Osteoblast (primary cell): ENCODE results near the gene SUN1. TPM values are rescaled to one million over a fixed set of nuclear protein-coding genes. Genes with fewer than 3 reads are reported as not detected.

Experiments used
- DNase-seq: peaks from one replicate; pipeline ENCODE4 v3.0.0; 2011; ENCODE audit warnings: low spot score, mixed read lengths; ENCODE audit not compliant: insufficient read length; ENCODE audit errors: missing footprints
- H2AFZ ChIP-seq: 2 replicates; pipeline ENCODE4 v1.6.0; 2011; ENCODE audit warnings: mild to moderate bottlenecking, low read length
- H3K27ac ChIP-seq: 2 replicates; pipeline ENCODE4 v1.5.1; 2011; ENCODE audit warnings: mild to moderate bottlenecking, low read depth, low read length, moderate library complexity
- H3K27me3 ChIP-seq: 2 replicates; pipeline ENCODE4 v1.6.0; 2012; ENCODE audit warnings: mild to moderate bottlenecking, control low read depth, inconsistent platforms, low read length, moderate library complexity; ENCODE audit not compliant: insufficient read depth
- H3K36me3 ChIP-seq: 2 replicates; pipeline ENCODE4 v1.5.1; 2011; ENCODE audit warnings: mild to moderate bottlenecking, low read length, control low read depth, moderate library complexity; ENCODE audit not compliant: insufficient read depth
- H3K4me1 ChIP-seq: 2 replicates; pipeline ENCODE4 v1.5.1; 2011; ENCODE audit warnings: mild to moderate bottlenecking, low read length, control low read depth, moderate library complexity; ENCODE audit not compliant: insufficient read depth
- H3K4me2 ChIP-seq: 2 replicates; pipeline ENCODE4 v1.6.0; 2011; ENCODE audit warnings: mild to moderate bottlenecking, low read length; ENCODE audit not compliant: insufficient read depth
- H3K4me3 ChIP-seq: fragments of 200-600 bp; sonication (generic); 3 replicates; pipeline ENCODE4 v1.5.1; 2012; ENCODE audit warnings: mild to moderate bottlenecking, low read length, inconsistent platforms; ENCODE audit not compliant: insufficient read depth
- H3K79me2 ChIP-seq: 2 replicates; pipeline ENCODE4 v1.6.0; 2012; ENCODE audit warnings: mild to moderate bottlenecking, low read length, control low read depth, inconsistent platforms; ENCODE audit not compliant: insufficient read depth
- H3K9me3 ChIP-seq: 2 replicates; pipeline ENCODE4 v1.5.1; 2011; ENCODE audit warnings: low read depth, low read length, control low read depth
- H4K20me1 ChIP-seq: 2 replicates; pipeline ENCODE4 v1.6.0; 2012; ENCODE audit warnings: mild to moderate bottlenecking, low read length, control low read depth; ENCODE audit not compliant: insufficient read depth
- CTCF ChIP-seq: IDR thresholded peaks from 2 replicates; pipeline ENCODE4 v1.5.1; 2011; ENCODE audit warnings: mild to moderate bottlenecking, low read depth, low read length, moderate library complexity; ENCODE audit errors: extremely low read depth
- total RNA-seq: library from RNA; depleted of rRNA; stranded (reverse); fragments of >200 nt; gene quantifications from 2 replicates; pipeline ENCODE4 v1.2.3, GENCODE V29; 2012

Gene SUN1
- total RNA-seq, 1 donor: 126 TPM

GRCh38 chr7:916291-916941, 84.1 kb downstream of the SUN1 start:
- H3K27ac ChIP-seq: no peak overlapping the region
- no peak overlapping the region for H2AFZ ChIP-seq
- H3K4me2 ChIP-seq: no peak overlapping the region
- H3K4me3 ChIP-seq: no peak overlapping the region
- no peak for DNase-seq
- H3K4me1 ChIP-seq: no peaks in the 10 kb centered on the region
- no peaks in the 10 kb centered on the region for H4K20me1 ChIP-seq
- no peaks in the 10 kb centered on the region for H3K79me2 ChIP-seq
- no peaks in the 10 kb centered on the region for H3K36me3 ChIP-seq
- peaks cover 5% of the 10 kb centered on the region for H3K27me3 ChIP-seq
- H3K9me3 ChIP-seq: no peaks in the 10 kb centered on the region
- no peak for TF ChIP-seq CTCF

- no peaks in the 10 kb centered on the region for H3K9me3 ChIP-seq
- no peaks in the 10 kb centered on the region for H3K4me1 ChIP-seq
- no peaks in the 10 kb centered on the region for H3K36me3 ChIP-seq
- no peaks in the 10 kb centered on the region for H4K20me1 ChIP-seq
- DNase-seq: no peak
- H3K79me2 ChIP-seq: no peaks in the 10 kb centered on the region
- H3K27me3 ChIP-seq: peaks cover 5% of the 10 kb centered on the region
- H2AFZ ChIP-seq: no peak overlapping the region
- H3K27ac ChIP-seq: no peak overlapping the region
- no peak overlapping the region for H3K4me3 ChIP-seq
- TF ChIP-seq CTCF: no peak
- H3K4me2 ChIP-seq: no peak overlapping the region
Observed at GRCh38 chr7:917255-918117, 85.2 kb downstream of the SUN1 start.

GRCh38 chr7:918118-918425, 85.8 kb downstream of the SUN1 start:
- Histone ChIP-seq H3K4me2 (no peak overlapping the region), H3K9me3 (no peaks in the 10 kb centered on the region), H3K27me3 (peaks cover 5% of the 10 kb centered on the region), H3K27ac (no peak overlapping the region), H3K4me3 (no peak overlapping the region), H3K36me3 (no peaks in the 10 kb centered on the region), H4K20me1 (no peaks in the 10 kb centered on the region), H2AFZ (no peak overlapping the region), H3K4me1 (no peaks in the 10 kb centered on the region), H3K79me2 (no peaks in the 10 kb centered on the region)
- TF ChIP-seq CTCF: no peak
- DNase-seq: no peak

DNA sequence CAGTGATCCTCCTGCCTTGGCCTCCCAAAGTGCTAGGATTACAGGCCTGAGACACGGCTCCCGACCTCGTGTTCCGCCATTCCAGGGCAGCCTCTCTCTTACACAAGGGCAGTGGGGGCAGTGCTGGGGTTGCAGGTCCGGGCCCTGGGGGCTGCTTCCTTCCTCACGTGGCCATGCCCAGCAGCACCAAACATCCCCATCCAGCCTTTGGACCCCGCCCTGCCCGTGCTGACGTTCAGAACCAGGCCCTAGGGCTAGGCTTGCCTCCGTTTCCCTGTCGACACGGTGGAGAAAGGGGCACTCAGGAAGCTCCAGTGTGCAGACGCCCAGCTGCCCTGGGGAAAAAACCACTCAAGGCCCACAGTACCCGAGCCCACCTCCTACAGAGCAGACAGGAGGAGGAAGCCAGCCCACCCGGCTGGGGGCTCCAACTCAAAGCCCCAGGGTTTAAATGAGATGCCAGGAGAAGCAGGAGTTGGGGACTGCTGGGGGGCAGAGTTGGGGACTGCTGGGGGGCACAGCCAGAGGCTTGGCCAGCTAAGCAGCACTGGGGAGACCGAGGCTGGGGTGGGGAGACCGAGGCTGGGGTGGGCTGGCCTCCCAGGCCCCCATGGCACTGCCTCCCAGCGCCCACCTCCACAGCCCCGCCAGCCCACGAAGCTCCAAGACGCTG, 86.3 kb downstream of the SUN1 start:
- Histone ChIP-seq H3K4me1 (no peaks in the 10 kb centered on the region), H3K79me2 (no peaks in the 10 kb centered on the region), H3K36me3 (no peaks in the 10 kb centered on the region), H2AFZ (no peak overlapping the region), H4K20me1 (no peaks in the 10 kb centered on the region), H3K27me3 (peaks cover 5% of the 10 kb centered on the region), H3K27ac (no peak overlapping the region), H3K4me3 (no peak overlapping the region), H3K4me2 (no peak overlapping the region), H3K9me3 (no peaks in the 10 kb centered on the region)
- DNase-seq: no peak
- TF ChIP-seq CTCF: no peak
